GM21825 (cell line): ENCODE results near the gene CALR3.
A peak's percentile ranks its signal among the peaks of the same experiment; 100 is the strongest.
"Not testable (repeated sequence)": the region's sequence is repeated elsewhere in the genome, so short reads cannot be mapped to it uniquely, and the experiment has no call there.

Source experiments
- ATAC-seq: cut with Tn5 transposase; IDR thresholded peaks from one replicate; pipeline ENCODE4 v1.9.1; 2021; ENCODE audit warnings: mild to moderate bottlenecking, moderate library complexity; ENCODE audit not compliant: unreplicated experiment

The CALR3 gene, protein sequence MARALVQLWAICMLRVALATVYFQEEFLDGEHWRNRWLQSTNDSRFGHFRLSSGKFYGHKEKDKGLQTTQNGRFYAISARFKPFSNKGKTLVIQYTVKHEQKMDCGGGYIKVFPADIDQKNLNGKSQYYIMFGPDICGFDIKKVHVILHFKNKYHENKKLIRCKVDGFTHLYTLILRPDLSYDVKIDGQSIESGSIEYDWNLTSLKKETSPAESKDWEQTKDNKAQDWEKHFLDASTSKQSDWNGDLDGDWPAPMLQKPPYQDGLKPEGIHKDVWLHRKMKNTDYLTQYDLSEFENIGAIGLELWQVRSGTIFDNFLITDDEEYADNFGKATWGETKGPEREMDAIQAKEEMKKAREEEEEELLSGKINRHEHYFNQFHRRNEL

DNA sequence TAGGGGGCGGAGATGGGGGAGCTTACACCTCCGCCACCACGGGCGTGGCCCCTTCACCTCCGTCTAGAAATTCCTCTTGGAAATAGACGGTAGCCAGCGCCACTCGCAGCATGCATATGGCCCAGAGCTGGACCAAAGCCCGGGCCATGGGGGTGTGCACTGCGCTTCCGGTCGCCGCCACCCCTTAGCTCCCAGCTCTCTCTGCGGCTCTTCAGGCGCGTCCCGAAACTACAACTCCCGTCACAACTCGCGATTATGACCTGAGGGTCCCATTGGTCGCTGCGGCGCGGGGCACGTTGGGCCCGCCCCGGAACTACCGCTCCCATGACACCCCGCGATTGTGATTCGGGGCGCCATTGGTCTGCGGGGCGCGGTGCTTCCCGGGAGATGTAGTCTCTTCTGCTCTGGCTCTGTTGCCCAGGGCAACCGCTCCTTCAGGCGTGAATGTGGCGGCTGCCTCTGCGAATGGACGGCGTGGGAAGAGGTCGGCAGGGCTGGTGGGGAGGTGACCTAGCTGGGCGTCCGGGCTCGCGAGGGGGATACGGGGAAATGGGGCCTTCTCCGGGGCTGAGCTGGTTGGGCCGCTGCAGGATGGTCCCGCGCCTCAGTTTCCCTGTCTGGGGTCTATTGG is at the start of gene CALR3, which contains the start of gene C19orf44:
Gene CALR3, minus strand, starts transcription at position 186 of the 631 bp plus-strand sequence. Its CDS starts 38 bp downstream, at position 148.
Gene C19orf44, plus strand, starts transcription at position 413 of the 631 bp plus-strand sequence. CDS start 4,399 bp downstream, outside the sequence.
- peak; percentile 94 for ATAC-seq

DNA sequence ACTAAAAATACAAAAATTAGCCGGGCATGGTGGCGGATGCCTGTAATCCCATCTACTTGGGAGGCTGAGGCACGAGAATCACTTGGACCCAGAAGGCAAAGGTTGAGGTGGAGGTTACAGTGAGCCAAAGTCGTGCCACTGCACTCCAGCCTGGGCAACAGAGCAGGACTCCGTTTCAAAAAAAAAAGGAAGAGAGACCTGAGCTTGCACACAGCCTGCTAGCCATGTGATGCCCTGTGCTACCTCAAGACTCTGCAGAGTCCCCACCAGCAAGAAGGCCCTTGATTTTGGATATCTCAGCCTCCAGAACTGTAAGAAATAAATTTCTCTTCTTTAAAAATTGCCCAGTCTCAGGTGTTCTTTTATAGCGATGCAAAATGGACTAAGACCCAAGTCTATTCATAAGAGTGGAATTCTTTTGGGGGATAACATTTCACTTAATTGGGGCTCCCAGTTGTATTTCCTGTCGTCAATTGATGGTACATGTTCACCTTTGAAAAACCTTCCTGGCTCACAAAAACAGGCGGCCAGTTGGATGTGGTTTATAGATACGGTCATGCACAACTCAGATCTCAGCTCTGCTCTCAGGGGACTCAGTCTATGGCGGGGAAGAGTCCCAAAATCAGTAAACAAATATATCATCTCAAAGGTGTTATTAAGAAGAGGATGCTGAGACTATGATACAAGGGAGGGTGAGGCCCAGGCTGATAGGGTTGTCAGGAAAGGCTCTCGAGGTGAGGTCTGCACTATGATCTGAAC is 48.7 kb upstream of the CALR3 start:
- ATAC-seq, result no peak

DNA sequence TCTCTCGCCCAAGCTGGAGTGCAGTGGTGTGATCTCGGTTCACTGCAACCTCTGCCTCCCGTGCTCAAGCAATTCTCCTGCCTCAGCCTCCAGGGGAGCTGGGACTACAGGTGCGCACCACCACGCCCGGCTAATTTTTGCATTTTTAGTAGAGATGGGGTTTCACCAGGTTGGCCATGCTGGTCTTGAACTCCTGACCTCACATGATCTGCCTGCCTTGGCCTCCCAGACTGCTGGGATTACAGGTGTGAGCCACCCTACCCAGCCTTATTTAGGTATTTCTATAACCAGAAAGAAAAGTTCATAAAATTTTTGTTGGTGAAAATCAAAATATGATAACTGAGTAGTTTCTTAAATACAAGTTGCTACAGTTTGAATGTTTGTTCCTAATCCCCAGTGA is 47.8 kb upstream of the CALR3 start:
- ATAC-seq, result not testable (repeated sequence)

DNA sequence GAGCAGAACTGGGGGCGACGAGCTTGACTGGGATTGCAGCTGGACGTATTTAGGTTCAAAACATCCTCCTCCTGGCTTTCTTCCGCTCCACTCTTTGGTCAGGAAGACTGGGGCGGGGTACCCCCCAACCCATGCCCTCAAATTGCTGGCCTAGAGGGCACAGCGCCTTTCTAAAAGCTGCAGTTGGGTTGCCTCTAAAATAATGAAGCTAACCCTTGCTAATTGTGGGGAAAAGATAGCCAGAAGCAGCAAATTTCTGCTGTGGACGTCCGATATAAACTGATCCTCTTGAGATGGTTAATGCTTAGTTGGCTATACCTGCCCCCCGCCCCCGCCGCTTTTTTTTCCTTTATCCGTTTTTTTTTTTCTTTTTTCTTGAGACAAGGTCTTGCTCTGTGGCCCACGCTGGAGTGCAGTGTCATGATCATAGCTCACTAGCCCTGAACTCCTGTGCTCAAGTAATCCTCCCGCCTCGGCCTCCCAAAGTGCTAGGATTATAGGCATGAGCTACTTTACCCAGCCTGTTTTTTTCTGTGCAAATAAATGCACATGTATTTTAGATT is 47.0 kb upstream of the CALR3 start:
- no peak for ATAC-seq

DNA sequence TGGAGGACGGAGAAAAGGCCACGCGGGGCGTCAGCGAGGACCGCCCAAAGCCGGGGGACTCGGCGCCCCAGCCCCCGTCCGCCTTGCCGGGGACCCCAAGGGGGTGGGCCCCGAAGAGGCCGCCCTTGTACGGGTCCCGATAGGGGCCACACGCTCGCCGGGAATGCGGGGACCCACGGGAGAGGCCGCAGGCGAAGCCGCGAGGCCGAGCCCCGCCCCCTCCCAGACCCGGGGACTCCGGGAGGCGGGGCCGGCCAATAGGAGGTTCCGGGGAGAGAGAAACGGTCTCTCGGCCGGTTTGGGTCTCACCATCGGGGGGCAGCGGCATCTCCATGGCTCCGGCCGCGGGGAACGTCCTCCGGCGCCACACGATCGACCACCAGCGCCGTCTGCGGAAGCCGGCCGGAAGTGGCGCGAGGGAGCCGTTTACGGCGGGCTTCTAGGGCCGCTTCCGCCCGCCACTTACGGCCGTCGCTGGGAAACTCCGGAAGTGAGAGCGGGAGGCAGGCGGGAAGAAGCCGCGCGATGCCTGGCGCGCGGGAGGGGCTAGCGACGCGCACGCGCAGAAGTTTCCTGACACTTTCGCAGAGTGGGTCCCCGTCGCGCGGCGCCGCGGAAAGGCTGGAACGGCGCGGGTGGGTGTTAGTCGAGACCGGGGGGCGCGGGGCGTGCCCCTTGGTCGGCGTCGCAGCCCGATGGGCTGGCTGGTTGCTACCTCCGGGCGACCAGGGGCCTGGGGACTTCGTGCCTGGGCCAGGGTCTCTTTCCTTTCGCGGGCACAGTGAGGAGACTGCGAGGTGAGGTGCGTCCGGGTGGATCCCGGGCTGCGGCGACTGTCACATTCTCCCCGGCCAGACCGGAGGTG is 46.3 kb upstream of the CALR3 start, which contains the start of gene CHERP:
Gene CHERP, minus strand, starts transcription at position 393 of the 865 bp plus-strand sequence. Its CDS starts 59 bp downstream, at position 334.
- peak; percentile 63 for ATAC-seq

DNA sequence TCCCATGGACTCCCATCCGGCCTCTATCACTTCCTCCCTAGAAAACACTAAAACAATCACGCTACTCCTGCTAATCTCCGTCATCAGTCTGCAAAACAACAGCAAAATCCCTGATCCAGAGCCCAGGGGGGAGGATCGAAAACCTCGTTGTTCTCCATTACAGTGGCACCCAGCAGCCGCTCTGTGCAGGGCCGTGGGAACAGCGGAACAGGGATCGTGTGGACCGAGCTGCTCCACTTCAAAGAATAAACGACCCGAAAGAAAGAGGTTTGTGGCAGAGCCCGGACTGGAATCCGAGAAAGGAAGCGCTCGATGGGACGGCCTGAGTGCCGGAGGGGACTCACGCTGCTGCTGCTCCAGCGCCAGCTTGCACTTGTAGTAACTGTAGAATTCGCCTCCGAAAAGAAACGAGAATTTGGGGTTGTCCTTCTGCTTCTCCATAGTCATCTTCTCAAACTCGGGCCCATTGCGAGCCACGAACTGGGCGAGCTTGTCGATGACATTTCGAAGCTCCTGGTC is 45.6 kb upstream of the CALR3 start:
- no peak for ATAC-seq

DNA sequence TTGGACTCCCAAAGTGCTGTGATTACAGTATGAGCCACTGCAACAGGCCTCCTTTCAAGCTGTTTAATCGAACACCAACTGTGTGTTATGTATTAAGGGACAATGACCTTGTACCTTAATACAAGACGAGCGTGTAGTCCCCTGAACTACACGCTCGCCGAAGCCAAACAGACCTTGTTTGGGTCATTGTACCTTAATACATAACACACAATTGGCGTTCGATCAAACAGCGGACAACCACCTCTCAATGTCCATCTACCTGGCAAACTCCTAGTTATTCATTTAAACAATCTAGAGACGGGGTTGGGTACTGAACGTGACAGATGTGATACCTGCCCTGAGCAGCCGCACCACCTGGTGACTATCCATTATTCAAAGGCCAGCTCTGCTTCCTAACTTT is 45.0 kb upstream of the CALR3 start:
- no peak for ATAC-seq

DNA sequence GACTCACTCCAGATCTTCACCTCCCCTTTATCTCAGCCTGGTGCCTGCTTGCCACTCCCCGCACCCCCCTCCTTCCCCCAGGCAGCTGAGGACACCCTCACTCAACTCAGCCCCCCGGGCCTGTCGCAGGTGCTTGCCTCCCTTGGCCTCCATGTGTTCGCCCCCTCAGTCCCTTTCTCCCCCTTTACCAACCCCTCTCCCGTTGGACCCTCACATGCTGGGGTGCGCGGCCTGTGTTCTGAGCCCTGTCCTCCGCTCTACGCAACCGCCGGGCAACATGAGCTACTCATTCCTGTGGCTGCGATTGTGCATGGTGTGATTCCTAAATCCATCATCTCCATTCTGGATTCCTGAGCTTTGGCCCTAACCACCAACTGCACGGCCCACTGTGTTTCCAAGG is 41.1 kb upstream of the CALR3 start:
- no peak for ATAC-seq

DNA sequence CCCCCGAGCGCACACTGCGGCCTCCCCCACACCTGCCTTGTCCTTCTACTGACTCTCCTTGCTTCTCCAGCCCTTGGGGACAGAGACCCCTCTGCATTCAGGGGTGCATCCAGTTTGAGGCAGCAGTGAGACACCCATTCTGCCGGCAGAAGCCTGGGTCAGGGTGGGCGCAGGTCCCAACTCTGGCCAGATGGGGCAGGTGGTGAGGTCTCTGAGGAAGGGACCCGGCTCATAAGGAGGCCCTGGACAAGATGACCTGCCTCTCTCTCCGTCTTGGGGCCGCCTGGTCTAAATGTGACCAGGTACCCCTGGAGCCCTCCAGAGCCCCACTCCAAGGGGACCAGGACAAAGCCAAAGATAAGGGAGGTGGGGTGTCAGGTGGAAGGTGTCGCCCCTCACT is 40.2 kb upstream of the CALR3 start:
- ATAC-seq, result no peak

DNA sequence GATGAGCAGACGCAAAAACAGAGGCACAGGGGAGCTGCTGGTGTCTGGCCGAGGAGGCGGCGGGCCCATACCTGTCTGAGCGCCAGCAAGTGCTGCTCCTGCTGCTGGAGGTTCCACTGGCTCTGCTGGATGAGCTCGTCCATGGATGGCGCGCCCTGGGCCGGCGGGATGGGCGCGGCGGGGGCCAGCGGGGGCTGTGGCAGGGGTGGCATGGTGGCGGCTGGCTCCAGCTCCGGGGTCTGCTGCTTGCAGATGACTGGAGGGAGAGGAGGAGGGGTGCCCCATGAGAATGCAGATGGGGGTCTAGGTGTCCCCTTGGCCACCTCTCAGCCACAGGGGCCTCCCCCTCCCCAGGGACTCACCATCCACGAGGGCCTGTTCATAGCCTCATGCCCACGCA is 39.4 kb upstream of the CALR3 start:
- no peak for ATAC-seq

DNA sequence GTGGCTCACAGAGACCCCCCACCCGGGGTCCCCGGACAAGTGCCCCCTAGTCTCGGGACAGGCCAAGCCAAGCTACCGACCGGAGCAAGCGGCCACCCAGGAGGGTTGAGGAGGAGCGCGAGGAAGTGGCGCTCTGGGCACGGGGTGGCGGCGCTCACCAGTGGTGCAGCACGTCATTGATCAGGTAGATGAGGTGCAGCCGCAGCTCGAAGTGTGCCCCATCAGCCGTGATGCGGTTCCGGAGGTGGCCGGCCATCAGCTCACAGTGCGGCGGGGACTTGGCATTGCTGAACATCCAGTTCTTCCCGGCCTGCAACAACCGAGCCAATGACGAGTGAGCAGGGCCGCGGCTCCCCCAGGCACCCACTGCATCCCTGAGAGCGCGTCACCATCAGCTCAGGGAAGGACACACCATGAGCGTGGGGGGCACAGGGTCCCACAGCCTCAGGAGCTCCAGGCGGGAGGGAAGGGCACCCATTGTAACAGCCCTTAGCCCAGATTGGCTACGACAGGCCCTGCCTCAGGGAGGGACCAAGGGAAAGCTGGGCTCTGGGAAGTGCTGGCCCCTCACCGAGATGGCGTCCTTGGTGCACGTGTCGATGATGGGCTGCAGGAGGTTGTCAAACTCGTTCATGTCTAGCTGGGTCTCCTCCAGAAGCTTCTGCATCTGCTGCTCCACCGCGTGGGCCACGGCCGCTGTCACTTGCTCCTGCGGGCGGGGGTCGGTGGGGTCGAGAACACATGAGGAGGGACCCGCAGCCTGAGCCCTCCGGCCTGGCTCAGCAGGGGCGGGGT is 36.7 kb upstream of the CALR3 start:
- ATAC-seq, result no peak

DNA sequence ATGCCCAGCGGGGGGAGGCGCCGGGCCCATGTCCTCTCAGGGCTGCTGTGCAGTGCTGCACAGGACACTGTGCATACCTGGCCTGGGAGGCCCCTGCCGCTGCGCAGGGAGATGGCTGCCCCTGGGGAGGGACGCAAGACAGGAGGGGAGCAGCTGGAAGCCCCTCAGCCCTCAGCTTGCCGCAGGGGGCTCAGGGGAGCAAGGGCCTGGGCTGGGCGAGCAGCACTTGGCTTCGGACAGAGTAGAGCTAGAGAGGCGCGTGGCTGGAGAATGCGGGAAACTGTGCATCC is 35.4 kb upstream of the CALR3 start:
- no peak for ATAC-seq

DNA sequence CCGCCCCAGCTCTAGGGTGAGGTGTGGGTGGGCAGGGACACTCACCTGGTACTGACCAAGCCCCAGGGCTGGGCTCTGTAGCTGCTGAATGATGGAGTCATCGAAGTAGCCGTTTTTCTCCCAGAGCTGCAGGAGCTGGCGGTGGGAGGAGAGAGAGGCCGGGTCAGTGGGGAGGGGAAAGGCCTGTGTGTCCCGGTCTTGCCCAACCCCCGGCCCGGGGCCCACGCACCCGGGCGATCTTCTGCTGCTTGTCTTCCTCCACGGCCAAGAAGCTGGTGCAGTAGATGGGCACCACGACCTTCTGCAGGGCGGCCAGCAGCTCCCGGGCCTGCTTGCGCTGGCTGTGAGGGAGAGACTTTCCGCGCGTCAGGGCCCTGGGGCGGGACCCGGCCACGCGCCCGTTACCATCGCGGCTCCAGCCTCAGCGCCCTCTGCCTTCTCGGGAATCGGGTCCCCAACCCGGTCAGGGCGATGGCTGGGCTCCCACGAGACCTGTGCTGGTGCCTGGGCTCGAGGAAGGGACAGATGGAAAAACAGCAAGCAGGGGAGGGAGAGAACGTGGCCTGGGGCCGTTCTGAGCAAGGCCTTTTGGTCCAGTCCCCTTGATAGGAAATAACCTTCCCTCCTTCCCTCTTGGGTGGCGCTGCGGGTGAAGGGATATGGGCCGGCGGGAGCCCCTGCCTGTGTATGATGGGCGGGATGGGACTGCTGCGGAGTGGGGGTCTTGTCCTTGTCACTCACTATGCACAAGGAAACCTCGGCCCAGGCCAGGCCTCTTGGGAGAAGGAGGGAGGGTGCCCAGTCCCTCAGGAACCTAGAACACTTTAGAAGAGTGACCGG is 34.8 kb upstream of the CALR3 start:
- no peak for ATAC-seq

DNA sequence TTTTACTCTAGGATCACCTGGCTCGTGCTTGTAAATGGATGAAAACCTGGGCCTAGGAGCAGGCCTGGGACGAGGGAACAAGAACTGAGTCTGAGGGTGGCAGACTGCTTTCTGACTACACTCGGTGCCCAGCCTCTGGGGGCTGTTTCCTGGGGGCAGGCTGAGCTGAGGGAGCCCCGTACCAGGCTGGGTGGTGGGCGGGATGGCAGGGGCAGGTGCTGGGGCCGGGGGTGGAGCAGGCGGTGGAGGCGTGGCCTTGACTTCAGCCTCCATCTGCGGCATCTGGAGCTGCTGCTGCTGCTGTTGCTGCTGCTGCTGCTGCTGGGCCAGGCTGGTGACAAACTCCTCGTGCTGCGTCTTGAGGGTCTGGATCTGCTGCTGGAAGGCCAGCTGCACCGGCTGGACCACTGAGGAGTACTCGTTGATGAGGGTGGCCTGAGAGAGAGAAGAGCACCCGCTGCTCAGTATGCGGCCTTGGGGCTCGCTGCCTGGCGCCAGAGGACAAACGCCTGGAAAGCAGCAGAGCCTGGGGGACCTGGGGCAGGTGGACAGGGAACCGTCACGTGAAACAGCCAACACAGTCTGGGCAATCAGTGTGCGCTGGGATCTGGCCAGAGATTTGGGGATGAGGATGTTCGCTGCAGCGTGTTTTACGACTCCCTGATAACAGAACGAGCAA is 33.6 kb upstream of the CALR3 start:
- no peak for ATAC-seq

DNA sequence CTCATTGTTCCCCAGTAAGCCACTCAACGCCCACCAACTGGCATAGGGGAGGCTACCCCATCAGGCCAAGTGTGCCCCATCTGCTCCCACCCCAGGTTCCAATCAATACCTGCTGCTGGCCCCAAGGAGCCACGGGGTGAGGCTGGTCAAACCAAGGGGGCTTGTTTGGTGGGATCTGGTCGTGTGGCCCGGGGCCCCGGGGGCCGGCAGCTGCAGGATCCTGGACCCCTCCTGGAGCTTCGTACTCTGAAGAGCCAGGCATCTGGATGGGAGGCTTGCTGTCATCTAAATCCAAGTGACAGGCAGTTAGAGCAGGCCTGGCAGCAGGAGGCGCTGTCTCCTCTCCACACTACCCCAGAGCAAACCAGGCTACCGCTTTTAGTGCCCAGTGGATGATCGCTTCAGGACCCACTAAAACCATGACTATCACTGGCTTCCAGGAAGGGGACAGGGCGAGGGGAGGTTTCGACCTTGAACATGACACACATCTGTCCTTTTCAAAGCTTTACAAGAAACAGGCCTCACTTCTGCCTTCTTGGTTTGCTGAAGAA is 32.1 kb upstream of the CALR3 start:
- no peak for ATAC-seq

DNA sequence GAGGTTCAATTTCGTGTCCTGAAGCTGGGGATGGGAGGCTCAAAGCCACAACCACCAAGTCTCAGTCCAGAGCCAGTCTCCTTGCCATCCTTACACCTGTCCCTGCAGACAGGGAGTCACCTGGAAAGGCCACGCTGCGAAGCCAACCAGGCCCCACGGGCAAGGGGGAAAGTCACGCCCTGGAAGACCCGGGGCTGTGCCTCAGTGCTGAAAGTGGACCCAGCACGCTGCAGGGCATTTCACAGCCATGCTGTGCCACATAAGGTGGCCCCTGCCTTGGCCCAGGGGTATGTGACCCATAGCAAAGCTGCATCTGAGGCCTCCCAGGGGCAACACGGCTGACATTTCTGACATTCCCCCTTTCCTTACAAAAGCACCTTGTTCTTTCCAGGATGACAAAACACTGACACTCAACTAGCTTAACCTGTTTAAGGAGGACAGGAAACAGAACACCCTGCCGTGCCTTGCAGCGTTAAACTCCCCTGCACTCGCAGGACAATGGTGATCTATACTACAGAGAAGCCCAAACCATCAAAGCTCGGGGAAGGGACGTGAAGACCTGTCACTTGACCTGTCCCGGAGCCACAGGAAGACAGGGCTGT is 31.5 kb upstream of the CALR3 start:
- no peak for ATAC-seq

DNA sequence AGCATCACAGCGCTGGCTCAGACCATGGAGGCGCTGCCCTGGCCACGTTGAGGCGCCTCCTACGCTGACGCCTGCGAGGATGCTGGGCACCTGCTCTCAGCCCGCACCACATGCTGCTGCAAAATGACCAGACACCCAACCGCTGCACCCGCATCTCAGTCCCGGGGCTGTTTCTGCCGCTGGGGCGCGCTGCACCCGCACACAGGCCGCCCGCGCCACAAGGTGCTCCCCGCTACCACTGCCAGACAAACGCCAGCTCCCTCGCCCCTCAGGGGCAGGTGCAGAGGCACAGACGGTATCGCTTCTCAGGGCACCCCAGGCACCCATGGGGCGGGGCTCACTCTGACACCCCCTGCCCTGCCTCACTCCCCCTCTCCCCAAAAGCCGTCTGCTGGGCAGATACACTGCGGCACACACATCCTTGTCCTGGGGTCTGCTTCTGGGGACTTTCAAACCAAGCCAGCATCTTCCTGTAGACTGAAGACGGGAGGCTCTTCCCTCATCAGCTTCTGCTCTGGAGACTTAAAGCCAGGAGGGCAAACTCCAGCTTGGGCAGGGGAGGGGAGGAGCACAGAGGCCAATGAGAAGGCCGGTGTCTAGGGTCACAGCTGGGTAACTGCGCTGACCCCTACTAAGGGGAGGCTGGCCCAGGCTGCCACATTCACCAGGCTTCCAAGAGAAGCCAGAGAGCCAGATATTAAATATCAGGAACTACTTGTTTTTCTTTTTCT is 29.9 kb upstream of the CALR3 start:
- no peak for ATAC-seq
